H1 (cell line): ENCODE measurements around the gene PDIA5. TPM values are rescaled to one million over a fixed set of nuclear protein-coding genes. Genes with fewer than 3 reads are reported as not detected.

Experiments
- RBBP5 ChIP-seq: IDR thresholded peaks from 2 replicates; pipeline ENCODE4 v1.7.1; 2012; ENCODE audit warnings: low read depth, mild to moderate bottlenecking, inconsistent platforms, low read length, moderate library complexity, borderline replicate concordance
- SAP30 ChIP-seq: fragments of 300-600 bp; sonication (generic); IDR thresholded peaks from 2 replicates; pipeline ENCODE4 v1.7.1; 2012; ENCODE audit warnings: low read length, moderate library complexity, mild to moderate bottlenecking, inconsistent platforms; ENCODE audit not compliant: insufficient read depth, insufficient replicate concordance
- SIX5 ChIP-seq: IDR thresholded peaks from 2 replicates; pipeline ENCODE4 v1.6.1; 2011; ENCODE audit warnings: mild to moderate bottlenecking, low read depth, low read length
- SP4 ChIP-seq: IDR thresholded peaks from 2 replicates; pipeline ENCODE4 v1.6.1; 2012; ENCODE audit warnings: low read length, inconsistent platforms
- TAF7 ChIP-seq: optimal IDR thresholded peaks from 2 replicates; pipeline ENCODE3; 2011; ENCODE audit warnings: low read depth, mild to moderate bottlenecking, inconsistent platforms, low read length, moderate library complexity, borderline replicate concordance
- polyA plus RNA-seq, 7 experiments: library from polyadenylated mRNA; depleted of rRNA in 3 of 7; stranded (reverse) in 5 of 7; unstranded in 2 of 7; fragments of >200 nt in 5 of 7; fragments of 200-250 nt in 2 of 7; gene quantifications; 1 replicate in 5 of 7; 2 replicates in 1 of 7; 4 replicates in 1 of 7; pipeline versions ENCODE4 v1.2.1 to v1.2.3, GENCODE V29; 2011 to 2013; ENCODE audit warnings: missing spikeins in 2 of 7, mixed read lengths in 2 of 7
- total RNA-seq: library from RNA; stranded (reverse); fragmentation: NEBNext Ultra II Directional; extraction: Animal tissue kit (Norgen Biotek cat#: 25700); gene quantifications from 2 replicates; pipeline ENCODE4 v1.2.1, GENCODE V29; 2021

The PDIA5 gene
- total and polyA plus RNA-seq, 2 of the 8 experiments (the other 6 are each of a cell fraction or from before 2014, with no cell fraction given): 18.2 to 32.8 TPM

- TF ChIP-seq SIX5 (no peak), RBBP5 (no peak), TAF7 (no peak), SP4 (no peak), SAP30 (no peak)
Measured at GRCh38 chr3:123134671-123135070, 67.8 kb downstream of the PDIA5 start (continued).
